HepG2 (cell line): ENCODE data around the gene BCAS3.

Experiments used
- AFF4 ChIP-seq: sonication (generic); formaldehyde crosslinking; IDR thresholded peaks from 2 replicates; pipeline ENCODE4 v1.4.0; 2020; ENCODE audit warnings: missing genetic modification reagents
- ARID5B ChIP-seq: IDR thresholded peaks from 2 replicates; pipeline ENCODE4 v1.4.0; 2020; ENCODE audit warnings: mild to moderate bottlenecking, missing genetic modification reagents
- ATF1 ChIP-seq: IDR thresholded peaks from 2 replicates; pipeline ENCODE4 v1.6.1; 2016; ENCODE audit warnings: mild to moderate bottlenecking, control low read depth
- BHLHE40 ChIP-seq: IDR thresholded peaks from 2 replicates; pipeline ENCODE4 v1.6.1; 2011; ENCODE audit warnings: low read length, improper control_type of control experiment
- CTCF ChIP-seq: sonication (generic); formaldehyde crosslinking; IDR thresholded peaks from 2 replicates; pipeline ENCODE4 v1.5.0; 2020; ENCODE audit warnings: mild to moderate bottlenecking, missing genetic modification reagents, moderate library complexity
- DPF2 ChIP-seq: sonication (generic); formaldehyde crosslinking; IDR thresholded peaks from 2 replicates; pipeline ENCODE4 v1.4.0; 2020; ENCODE audit warnings: mild to moderate bottlenecking, low read depth, missing genetic modification reagents, borderline replicate concordance
- HMGA1 ChIP-seq: sonication (generic); formaldehyde crosslinking; conservative IDR thresholded peaks from 2 replicates; pipeline ENCODE4 v1.4.0; 2020; ENCODE audit warnings: missing genetic modification reagents
- MAFK ChIP-seq, 2 experiments: IDR thresholded peaks in 1 of 2; conservative IDR thresholded peaks in 1 of 2; 2 replicates each; pipeline ENCODE4 v1.6.1; 2011; ENCODE audit warnings: improper control_type of control experiment in 2 of 2, low read length in 2 of 2
- NFRKB ChIP-seq: fragments of 450-650 bp; IDR thresholded peaks from 2 replicates; pipeline ENCODE4 v1.6.1; 2017
- ZNF253 ChIP-seq: sonication (generic); formaldehyde crosslinking; IDR thresholded peaks from 2 replicates; pipeline ENCODE4 v1.8.0; 2022; ENCODE audit warnings: mild to moderate bottlenecking, missing genetic modification reagents, borderline replicate concordance
- ZNF430 ChIP-seq: sonication (generic); formaldehyde crosslinking; IDR thresholded peaks from 2 replicates; pipeline ENCODE4 v1.9.0; 2021; ENCODE audit warnings: mild to moderate bottlenecking, missing genetic modification reagents
- TF ChIP-seq, protein P1 (sequence below): sonication (generic); formaldehyde crosslinking; IDR thresholded peaks from 2 replicates; pipeline ENCODE4 v1.9.0; 2022; ENCODE audit warnings: missing genetic modification reagents, mild to moderate bottlenecking, borderline replicate concordance
- TF ChIP-seq, protein P2 (sequence below): sonication (generic); formaldehyde crosslinking; conservative IDR thresholded peaks from 2 replicates; pipeline ENCODE4 v1.4.0; 2020; ENCODE audit warnings: missing genetic modification reagents

GRCh38 chr17:61427567-61427966 lies 749.9 kb downstream of the BCAS3 start:
- TF ChIP-seq ATF1 (no peak), DPF2 (CRISPR knock-in tag) (no peak), AFF4 (CRISPR knock-in tag) (no peak), NFRKB (no peak), HMGA1 (CRISPR knock-in tag) (no peak), ARID5B (CRISPR knock-in tag) (no peak), CTCF (no peak), MAFK (conservative IDR thresholded peaks at IDR 0.05 in 1 of 2, IDR thresholded peaks at IDR 0.05 in 1 of 2; ENCODE audit: low read length in 2 of 2) (no peak), ZNF430 (no peak), ZNF253 (CRISPR knock-in tag) (no peak), BHLHE40 (no peak)
- TF ChIP-seq, protein P1, sequence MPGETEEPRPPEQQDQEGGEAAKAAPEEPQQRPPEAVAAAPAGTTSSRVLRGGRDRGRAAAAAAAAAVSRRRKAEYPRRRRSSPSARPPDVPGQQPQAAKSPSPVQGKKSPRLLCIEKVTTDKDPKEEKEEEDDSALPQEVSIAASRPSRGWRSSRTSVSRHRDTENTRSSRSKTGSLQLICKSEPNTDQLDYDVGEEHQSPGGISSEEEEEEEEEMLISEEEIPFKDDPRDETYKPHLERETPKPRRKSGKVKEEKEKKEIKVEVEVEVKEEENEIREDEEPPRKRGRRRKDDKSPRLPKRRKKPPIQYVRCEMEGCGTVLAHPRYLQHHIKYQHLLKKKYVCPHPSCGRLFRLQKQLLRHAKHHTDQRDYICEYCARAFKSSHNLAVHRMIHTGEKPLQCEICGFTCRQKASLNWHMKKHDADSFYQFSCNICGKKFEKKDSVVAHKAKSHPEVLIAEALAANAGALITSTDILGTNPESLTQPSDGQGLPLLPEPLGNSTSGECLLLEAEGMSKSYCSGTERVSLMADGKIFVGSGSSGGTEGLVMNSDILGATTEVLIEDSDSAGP (CRISPR knock-in tag) = no peak
- TF ChIP-seq, protein P2, sequence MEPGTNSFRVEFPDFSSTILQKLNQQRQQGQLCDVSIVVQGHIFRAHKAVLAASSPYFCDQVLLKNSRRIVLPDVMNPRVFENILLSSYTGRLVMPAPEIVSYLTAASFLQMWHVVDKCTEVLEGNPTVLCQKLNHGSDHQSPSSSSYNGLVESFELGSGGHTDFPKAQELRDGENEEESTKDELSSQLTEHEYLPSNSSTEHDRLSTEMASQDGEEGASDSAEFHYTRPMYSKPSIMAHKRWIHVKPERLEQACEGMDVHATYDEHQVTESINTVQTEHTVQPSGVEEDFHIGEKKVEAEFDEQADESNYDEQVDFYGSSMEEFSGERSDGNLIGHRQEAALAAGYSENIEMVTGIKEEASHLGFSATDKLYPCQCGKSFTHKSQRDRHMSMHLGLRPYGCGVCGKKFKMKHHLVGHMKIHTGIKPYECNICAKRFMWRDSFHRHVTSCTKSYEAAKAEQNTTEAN = no peak
